Head of caudate nucleus (tissue), 42 donors: ENCODE data around the gene AP5S1.
"Not testable (repeated sequence)": the region's sequence is repeated elsewhere in the genome, so short reads cannot be mapped to it uniquely, and the experiment has no call there.

Source experiments
- DNase-seq, 42 donors: peaks; one replicate each; pipeline versions ENCODE4 v3.0.0 to v3.0.0-alpha.2; 2020 to 2021; ENCODE audit warnings: mixed read lengths in 7 of 42
- intact Hi-C: fragments of 100-400 bp; cut with DNase I; formaldehyde crosslinking; loops from one replicate; pipeline ENCODE4 v1.15.0; 2022

The AP5S1 gene

GRCh38 chr20:3821996-3822395, 1.6 kb downstream of the AP5S1 start:
- DNase-seq = no peak
- intact Hi-C loops = loop anchor here (2.0 kb wide), 2 partner anchors 37 to 53 kb away; no protein-coding TSS in a partner anchor

DNA sequence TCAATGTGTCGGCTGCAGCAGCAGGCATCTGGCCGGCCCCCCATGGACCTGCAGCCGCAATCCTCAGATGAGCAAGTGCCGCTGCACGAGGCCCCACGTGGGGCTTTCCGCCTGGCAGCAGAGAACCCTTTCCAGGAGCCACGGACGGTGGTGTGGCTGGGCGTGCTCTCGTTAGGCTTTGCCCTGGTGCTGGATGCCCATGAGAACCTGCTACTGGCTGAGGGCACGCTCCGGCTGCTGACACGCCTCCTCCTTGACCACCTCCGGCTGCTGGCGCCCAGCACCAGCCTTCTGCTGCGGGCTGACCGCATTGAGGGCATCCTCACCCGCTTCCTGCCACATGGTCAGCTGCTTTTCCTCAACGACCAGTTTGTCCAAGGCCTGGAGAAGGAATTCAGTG, 3.5 kb downstream of the AP5S1 start:
- intact Hi-C loops = no loop called here
- no peak for DNase-seq

- DNase-seq = peak in 21 of 42 donors; percentile 27 to 81 (median 52)
- intact Hi-C loops = no loop called here
These were observed 5.2 kb downstream of the AP5S1 start for GRCh38 chr20:3825526-3825925.

DNA sequence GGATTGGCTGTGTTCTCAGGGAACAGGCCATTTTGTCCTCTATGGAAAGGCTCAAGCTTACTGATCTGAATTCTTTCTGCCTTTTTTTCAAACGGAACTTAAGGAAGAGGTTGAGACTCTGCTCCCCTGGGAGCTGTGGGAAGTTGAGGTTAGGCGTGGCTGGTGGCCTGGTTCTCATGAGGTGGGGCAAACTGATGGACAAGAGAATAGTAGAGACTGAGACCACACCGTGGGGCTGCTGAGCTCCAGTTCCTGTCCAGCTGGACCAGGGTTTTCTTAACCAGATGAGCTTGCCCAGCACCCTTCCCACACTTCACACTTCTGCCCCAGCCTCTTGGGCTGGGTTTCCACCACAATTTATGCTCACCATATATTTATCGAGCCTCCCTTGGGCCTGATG, 6.1 kb downstream of the AP5S1 start:
- intact Hi-C loops = no loop called here
- DNase-seq = peak in 1 of 42 donors; percentile 3

DNA sequence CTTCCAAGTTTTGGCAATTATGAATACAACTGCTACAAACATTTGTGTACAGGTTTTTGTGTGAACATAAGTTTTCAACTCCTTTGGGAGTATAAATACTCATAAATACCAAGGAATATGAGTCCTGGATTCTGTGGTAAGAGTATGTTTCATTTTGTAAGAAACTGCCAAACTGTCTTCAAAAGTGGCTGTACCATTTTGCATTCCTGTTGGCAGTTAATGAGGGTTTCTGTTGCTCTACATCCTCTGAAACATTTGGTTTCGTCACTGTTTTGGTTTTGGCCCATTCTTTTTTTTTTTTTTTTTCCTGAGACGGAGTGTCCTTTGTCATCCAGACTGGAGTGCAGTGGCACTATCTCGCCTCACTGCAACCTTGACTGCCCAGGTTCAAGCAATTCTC, 8.5 kb downstream of the AP5S1 start:
- intact Hi-C loops = no loop called here
- no peak for DNase-seq

DNA sequence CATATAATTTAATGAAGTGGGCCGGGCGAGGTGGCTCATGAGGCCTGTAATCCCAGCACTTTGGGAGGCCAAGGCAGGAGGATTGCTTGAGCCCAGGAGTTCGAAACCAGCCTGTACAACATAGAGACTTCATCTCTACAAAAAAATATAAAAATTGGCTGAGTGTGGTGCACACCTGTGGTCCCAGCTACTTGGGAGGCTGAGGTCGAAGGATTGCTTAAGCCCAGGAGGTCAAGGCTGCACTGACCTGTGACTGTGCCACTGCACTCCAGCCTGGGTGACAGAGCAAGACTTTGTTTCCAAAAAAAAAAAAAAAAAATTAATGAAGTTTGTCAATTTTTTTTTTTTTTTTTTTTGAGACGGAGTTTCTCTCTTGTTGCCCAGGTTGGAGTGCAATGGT, 9.5 kb downstream of the AP5S1 start:
- intact Hi-C loops, DNase-seq: not testable (repeated sequence)

- DNase-seq = no peak
- intact Hi-C loops = no loop called here
These were observed 15.8 kb downstream of the AP5S1 start for GRCh38 chr20:3836132-3836531.

DNA sequence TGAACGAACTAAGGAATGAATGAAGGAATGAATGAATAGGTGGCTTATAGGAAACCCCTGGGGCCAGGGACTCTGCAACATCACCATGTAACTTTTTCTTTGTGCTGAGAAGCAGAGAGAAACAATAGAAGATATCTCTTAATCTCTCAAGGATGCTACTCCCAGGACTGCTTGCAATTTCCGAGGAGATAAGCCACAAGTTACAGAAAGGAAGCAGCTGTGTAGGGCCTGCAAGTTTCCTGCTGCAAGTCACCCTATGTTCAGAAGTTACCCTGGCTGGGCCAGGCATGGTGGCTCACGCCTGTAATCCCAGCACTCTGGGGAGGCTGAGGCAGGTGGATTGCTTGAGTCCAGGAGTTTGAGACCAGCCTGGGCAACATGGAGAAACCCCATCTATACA, 19.0 kb downstream of the AP5S1 start:
- intact Hi-C loops = no loop called here
- DNase-seq = no peak

GRCh38 chr20:3840201-3840600, 19.9 kb downstream of the AP5S1 start:
- DNase-seq, intact Hi-C loops: not testable (repeated sequence)

- intact Hi-C loops = no loop called here
These were observed 22.1 kb downstream of the AP5S1 start for GRCh38 chr20:3842348-3842930.

DNA sequence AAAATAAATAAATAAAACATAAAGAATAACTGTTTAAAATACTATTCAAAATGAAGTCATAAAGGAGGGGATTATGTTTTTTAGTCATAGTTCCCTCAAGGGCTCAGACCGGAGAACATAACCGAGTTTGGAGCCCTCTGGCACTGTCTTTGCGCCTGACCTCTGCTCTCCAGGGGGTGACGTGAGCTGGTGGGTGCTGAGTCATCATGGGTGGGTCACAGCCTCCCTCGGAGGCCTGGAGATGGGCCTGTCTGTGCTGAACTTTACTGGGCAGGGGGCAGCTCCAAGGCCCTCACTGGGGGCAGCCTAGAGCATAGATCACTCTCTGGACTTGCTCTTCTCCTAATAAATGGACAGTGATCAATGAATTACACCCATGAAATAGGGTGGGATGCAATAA, 23.1 kb downstream of the AP5S1 start:
- DNase-seq = no peak
- intact Hi-C loops = no loop called here

More at GRCh38 chr20:3842348-3842930, 22.1 kb downstream of the AP5S1 start:
- DNase-seq = no peak

GRCh38 chr20:3843990-3844619, 23.8 kb downstream of the AP5S1 start:
- intact Hi-C loops = not testable (repeated sequence)

DNA sequence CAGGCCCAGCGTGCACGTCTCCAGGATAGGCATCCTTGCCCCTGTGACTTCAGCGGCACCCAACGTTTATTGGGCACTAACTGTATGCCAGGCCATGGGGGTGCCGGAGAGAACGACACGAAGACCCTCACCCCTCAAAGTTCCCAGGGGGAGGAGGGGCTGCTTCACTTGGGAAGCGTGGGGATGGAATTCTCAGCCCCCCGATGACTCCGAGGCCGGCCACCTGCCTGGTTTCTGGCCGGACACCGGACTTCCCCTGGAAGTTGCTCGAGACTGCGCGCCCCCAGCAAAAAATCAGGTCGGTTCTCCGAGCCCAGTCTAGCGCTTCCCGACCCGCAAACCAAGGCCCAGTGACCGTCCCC, 26.0 kb downstream of the AP5S1 start:
- intact Hi-C loops = no loop called here
- DNase-seq = peak in 11 of 42 donors; percentile 9 to 57 (median 41)

More at GRCh38 chr20:3843990-3844619, 23.8 kb downstream of the AP5S1 start:
- DNase-seq = not testable (repeated sequence)

GRCh38 chr20:3846740-3847428, 26.5 kb downstream of the AP5S1 start, which contains the start of gene MAVS:
TSS of gene MAVS (plus strand) at chr20:3846834. CDS start at chr20:3854625, 7,791 bp downstream.
- DNase-seq = peak; percentile 69 to 96 (median 91)
- intact Hi-C loops = no loop called here

GRCh38 chr20:3847429-3847940, 27.1 kb downstream of the AP5S1 start:
- intact Hi-C loops = no loop called here
- DNase-seq = peak in 4 of 42 donors; percentile 14 to 47 (median 20)

- intact Hi-C loops = no loop called here
- DNase-seq = no peak
These were observed 28.2 kb downstream of the AP5S1 start for GRCh38 chr20:3848565-3848964.

DNA sequence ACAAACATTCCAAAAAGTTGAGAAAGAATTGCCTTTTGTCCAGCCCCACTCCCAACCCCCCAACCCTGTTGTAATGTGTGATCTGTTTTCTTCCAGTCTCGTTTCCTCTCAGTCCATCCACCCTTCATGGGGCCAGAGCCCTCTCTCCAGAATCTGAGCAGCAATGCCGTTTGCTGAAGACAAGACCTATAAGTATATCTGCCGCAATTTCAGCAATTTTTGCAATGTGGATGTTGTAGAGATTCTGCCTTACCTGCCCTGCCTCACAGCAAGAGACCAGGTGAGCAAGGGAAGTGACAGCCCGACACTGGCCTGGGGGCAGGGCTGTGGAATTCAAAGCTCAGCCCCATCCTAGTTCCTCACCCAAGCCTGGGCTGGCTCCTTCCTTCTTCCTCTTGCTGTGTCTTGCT, 34.1 kb downstream of the AP5S1 start:
- no peak for DNase-seq
- intact Hi-C loops = no loop called here

DNA sequence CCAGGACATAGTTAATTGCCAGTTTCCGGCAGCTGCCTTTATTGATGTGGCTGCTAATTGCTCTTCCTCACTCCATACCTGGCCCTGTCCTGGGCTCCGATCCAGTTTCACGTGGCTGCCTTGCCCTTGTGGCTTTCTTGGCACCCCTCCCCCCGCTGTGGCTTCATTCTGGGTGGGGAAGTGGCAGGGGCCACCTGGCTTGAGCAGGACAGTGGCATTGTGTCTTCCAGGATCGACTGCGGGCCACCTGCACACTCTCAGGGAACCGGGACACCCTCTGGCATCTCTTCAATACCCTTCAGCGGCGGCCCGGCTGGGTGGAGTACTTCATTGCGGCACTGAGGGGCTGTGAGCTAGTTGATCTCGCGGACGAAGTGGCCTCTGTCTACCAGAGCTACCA, 37.1 kb downstream of the AP5S1 start:
- no peak for DNase-seq
- intact Hi-C loops = no loop called here

DNA sequence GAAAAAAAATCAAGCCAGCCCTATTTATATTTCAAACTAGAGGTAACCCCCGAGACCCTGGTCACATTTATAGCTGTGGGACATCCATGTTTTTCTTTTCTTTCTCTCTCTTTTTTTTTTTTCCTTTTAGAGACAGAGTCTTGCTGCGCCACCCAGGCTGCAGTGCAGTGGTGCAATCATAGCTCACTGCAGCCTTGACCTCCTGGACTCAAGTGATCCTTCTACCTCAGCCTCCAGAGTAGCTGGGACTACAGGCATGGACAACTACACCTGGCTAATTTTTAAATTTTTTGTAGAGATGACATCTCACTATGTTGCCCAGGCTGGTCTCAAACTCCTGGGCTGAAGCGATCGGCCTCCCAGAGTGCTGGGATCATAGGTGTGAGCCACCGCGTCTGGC, 38.3 kb downstream of the AP5S1 start:
- no peak for DNase-seq
- intact Hi-C loops = no loop called here

DNA sequence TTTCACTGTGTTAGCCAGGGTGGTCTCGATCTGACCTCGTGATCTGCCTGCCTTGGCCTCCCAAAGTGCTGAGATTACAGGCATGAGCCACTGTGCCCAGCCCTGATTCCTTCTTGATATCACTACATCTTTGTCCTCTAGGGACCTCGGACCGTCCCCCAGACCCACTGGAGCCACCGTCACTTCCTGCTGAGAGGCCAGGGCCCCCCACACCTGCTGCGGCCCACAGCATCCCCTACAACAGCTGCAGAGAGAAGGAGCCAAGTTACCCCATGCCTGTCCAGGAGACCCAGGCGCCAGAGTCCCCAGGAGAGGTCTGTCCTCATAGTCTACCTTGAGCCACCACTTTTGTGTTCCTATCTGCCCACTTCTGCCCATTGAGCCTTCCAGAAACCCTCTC, 40.8 kb downstream of the AP5S1 start:
- intact Hi-C loops = no loop called here

More for the DNA sequence above, 40.8 kb downstream of the AP5S1 start:
- DNase-seq = no peak
